NCI-H2107 treated with DMSO at 0.1 percent for 48 hours (cell line): ENCODE measurements around the gene PTDSS2.
"Not testable (repeated sequence)": the region's sequence is repeated elsewhere in the genome, so short reads cannot be mapped to it uniquely, and the experiment has no call there.

ENCODE experiments used
- DNase-seq: peaks from one replicate; lab custom pipeline; 2025; ENCODE audit not compliant: unreplicated experiment; lab: John Stamatoyannopoulos, UW

Gene PTDSS2

DNA sequence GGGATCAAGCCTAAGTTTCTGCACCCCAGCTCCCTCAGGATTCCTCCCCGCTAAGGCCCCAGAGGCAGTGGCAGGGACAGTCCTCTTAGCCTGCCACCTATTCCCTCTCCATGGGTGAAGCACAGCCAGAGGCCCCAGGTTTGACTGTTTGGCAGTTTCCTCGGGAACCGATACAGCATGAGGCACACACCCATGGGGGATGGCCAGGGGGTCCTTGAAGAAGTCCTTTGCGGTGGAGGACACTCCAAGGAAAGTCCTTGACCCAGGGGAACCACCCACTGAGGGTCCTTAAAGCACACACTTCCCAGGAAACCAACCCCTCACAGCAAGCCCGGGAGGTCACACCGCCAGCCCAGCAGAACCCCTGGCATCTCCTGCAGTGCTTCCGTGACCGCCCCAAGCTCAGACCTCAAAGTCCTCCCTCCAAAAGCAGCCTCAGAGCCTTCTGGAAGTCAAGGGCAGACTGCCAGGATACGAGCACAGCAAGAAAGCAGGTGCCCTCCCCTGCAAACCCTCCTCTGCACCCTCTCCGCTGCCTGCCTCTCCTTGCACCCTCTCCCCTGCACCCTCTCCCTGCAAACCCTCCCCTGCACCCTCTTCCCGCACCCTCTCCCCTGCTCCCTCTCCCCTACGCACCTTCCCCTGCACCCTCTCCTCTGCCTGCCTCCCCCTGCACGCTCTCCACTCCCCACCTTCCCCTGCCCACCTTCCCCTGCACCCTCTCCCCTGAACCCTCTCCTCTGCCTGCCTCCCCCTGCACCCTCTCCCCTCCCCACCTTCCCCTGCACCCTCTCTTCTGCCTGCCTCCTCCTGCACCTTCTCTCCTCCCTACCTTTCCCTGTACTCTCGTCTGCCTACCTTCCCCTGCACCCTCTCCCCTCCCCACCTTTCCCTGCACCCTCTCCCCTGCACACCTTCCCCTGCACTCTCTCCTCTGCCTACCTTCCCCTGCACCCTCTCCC is 36.7 kb upstream of the PTDSS2 start:
- no peak for DNase-seq

- DNase-seq: no peak
These were observed 35.7 kb upstream of the PTDSS2 start for GRCh38 chr11:414318-414857.

- no peak for DNase-seq
These were observed 34.4 kb upstream of the PTDSS2 start for GRCh38 chr11:415640-416041.

GRCh38 chr11:416051-416756 is 33.9 kb upstream of the PTDSS2 start:
- DNase-seq: no peak

- DNase-seq: peak; percentile 15
These were observed 33.1 kb upstream of the PTDSS2 start for GRCh38 chr11:416757-417621.

- DNase-seq: no peak
These were observed 32.3 kb upstream of the PTDSS2 start for GRCh38 chr11:417652-418342.

DNA sequence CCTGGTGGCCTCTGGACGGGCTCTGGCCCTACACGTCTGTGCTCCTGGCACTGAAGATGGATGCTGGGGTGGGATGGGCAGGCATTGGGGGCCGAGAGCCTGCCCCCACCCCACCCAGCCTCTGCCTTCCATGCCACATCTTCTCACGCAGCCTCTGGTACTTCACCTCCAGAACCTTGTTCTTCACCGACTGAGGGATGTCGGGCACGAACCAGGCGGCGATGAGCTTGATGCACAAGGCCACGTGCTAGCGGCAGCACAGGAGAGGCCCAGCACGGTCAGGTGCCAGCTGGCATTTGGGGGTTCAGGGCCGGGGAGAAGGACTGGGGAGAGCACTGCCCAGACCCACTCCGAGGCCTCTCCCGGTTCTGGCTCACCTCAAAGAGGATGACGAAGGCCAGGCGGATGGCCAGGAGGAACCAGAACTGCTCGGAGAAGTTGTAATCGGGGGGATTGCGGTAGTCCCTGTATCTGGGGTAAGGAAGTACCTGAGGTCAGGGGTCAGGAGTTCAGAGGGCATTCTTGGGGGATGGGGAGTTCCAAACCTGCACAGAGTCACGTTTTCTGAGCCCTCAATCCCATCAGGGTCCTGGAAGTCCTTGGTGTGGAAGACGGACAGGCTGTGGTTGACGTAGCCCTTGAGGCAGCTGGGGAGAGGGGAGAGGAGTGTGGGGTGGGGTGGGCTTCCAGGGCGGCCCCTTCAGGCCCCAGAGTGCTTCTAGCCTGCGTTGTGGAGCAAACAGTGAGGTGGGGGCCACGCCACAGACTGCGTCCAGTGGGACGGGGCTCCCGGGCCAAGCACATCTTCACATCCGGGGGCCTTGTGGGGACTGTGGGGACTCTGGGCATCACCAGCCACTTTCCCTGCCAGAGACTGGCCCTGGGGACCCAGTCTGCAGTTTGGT is 31.5 kb upstream of the PTDSS2 start:
- no peak for DNase-seq

GRCh38 chr11:419248-420005 is 30.7 kb upstream of the PTDSS2 start:
- DNase-seq: no peak

DNA sequence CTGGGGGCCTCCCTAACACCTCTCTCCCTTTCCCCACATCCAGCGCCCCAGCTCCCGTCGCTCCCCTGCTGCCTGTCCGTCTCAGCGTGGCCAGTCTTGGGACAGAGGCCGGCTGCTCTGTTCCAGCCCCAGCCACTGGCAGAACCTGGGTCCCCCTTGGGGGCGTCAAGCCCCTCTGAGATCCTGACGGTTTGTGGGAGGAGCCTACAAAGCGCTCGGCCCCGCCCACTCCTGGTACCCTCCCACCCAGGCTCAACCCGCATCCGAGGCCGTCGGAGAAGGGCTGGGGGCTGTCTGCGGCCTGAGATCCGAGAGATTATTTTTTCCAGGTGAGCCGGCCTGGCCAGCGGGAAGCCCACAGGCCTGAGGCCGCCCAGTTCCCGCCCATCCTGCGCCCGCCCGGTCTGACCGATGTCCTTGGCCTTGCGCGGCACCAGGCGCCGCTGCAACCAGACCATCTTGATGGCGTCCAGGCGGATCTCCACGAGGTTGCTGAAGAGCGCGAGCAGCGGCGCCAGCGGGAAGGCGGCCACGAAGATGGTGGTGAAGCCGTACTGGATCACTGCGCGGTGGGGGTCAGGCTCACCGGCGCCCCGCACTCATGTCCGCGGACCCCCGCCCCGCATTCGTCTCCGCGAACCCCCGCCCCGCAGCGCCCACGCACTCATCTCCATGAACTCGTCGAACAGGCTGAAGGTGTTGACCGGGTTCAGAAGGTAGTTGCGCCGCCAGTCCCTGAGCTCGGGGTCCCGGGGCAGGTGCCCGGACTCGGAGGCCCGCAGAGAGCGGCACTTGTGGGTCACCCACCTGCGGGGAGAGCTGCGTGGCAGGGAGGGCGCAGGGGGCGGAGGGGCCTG is 29.8 kb upstream of the PTDSS2 start:
- DNase-seq: no peak

DNA sequence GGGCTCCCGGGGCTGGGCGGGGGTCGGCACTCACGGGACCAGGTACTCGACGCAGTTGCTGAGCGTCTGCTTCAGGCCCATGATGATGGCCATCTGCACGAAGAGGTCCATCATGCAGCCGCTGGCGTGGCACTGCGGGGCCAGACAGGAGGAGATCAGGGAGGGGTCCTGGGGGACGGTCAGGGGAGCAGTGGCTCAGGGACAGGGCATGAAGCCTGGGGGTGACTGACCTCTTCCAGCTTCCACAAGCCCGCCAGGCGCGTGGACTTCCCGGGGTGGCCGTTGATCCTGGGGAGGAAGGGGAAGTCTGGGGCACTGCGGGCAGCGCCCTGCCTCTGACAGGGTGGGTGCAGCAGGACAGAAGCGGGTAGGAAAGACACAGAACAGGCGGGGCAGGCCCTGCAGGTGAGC is 29.2 kb upstream of the PTDSS2 start:
- DNase-seq: no peak

DNA sequence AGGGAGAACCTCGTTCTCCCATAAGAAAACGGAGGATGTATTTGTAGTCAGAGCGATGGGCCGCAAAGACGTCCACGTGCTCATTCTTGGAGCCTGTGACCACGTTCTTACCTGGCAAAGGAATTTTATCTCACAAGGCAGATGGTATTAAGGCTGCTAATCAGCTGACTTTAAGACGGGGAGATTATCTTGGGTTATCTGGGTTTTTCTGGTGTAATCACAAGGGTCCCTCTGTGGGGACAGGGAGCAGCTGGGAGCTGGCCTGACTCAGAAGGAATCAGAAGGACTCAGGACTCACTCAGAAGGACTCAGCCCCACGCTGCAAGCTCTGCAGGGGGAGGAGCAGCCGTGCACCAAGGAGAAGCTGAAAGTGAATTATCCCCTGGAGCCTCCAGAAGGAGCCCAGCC is 27.8 kb upstream of the PTDSS2 start:
- no peak for DNase-seq

GRCh38 chr11:424232-424631 is 25.8 kb upstream of the PTDSS2 start:
- DNase-seq: no peak

GRCh38 chr11:424766-425165 is 25.3 kb upstream of the PTDSS2 start:
- DNase-seq: not testable (repeated sequence)

GRCh38 chr11:425301-425700 is 24.8 kb upstream of the PTDSS2 start:
- no peak for DNase-seq

DNA sequence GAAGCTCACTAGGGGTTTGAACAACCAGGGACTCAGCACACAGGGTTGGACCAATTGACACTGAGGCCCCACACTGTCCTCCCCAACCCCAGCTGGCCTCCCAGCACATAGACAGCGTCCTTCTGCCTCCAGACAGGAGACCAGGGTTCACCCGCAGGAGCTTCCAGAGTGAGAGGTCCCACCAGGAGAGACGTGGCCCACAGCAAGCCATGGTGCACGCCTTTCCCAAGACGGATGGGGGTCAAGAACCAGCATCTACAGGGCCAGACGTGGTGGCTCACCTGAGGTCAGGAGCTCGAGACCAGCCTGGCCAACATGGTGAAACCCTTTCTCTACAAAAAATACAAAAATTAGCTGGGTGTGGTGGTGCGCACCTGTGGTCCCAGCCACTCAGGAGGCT is 23.2 kb upstream of the PTDSS2 start:
- DNase-seq: no peak

DNA sequence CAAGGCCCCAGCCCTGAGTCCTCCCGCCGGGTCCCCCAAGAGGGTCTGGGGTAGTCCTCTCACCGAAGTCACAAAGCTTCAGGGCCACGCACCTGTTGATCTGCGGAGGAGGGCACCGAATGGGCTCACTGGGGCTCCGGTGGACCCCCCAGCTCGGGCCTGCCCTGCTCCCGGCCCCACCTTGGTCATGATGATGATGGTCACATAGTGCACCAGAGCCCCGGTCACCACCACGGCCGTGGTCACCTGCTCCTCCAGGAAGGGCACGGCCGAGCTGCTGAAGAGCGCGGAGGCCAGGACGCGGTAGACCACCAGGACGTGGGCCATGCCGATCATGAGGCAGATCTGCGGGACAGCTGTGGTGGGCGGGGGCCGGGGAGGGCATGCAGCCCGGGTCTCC is 21.8 kb upstream of the PTDSS2 start:
- no peak for DNase-seq

- no peak for DNase-seq
These were observed 20.7 kb upstream of the PTDSS2 start for GRCh38 chr11:429391-429790.
